GM19023 (cell line): ENCODE results near the gene PCSK6.
A peak's percentile ranks its signal among the peaks of the same experiment; 100 is the strongest.

Experiments used
- ATAC-seq: cut with Tn5 transposase; IDR thresholded peaks from one replicate; pipeline ENCODE4 v1.9.1; 2021; ENCODE audit warnings: mild to moderate bottlenecking, moderate library complexity; ENCODE audit not compliant: unreplicated experiment

PCSK6 gene

GRCh38 chr15:101499863-101500713 is 10.6 kb upstream of the PCSK6 start:
- no peak for ATAC-seq

- no peak for ATAC-seq
Measured at GRCh38 chr15:101498717-101499480, 9.4 kb upstream of the PCSK6 start.

- ATAC-seq: no peak
Measured at GRCh38 chr15:101498076-101498716, 8.7 kb upstream of the PCSK6 start.

GRCh38 chr15:101497484-101498034 is 8.1 kb upstream of the PCSK6 start:
- ATAC-seq: no peak

GRCh38 chr15:101497017-101497416 is 7.5 kb upstream of the PCSK6 start:
- no peak for ATAC-seq

GRCh38 chr15:101496198-101496986 is 6.9 kb upstream of the PCSK6 start:
- ATAC-seq: no peak

- ATAC-seq: no peak
Measured at GRCh38 chr15:101495334-101496197, 6.1 kb upstream of the PCSK6 start.

- no peak for ATAC-seq
Measured at GRCh38 chr15:101494251-101494796, 4.8 kb upstream of the PCSK6 start.

GRCh38 chr15:101492766-101493692 is 3.5 kb upstream of the PCSK6 start:
- ATAC-seq: no peak

GRCh38 chr15:101491734-101492640 is 2.5 kb upstream of the PCSK6 start:
- no peak for ATAC-seq

- no peak for ATAC-seq
Measured at GRCh38 chr15:101490922-101491733, 1.6 kb upstream of the PCSK6 start.

GRCh38 chr15:101490408-101490891 is 943 bp upstream of the PCSK6 start:
- ATAC-seq: no peak

- ATAC-seq: peak; percentile 45
Measured at GRCh38 chr15:101489237-101489598, 289 bp downstream of the PCSK6 start.

- ATAC-seq: no peak
Measured at GRCh38 chr15:101488300-101489164, 975 bp downstream of the PCSK6 start.
